ENCODE results near the gene APOL3. TPM values are rescaled to one million over a fixed set of nuclear protein-coding genes. Genes with fewer than 3 reads are reported as not detected.
"Not testable (repeated sequence)": the region's sequence is repeated elsewhere in the genome, so short reads cannot be mapped to it uniquely, and the experiment has no call there.

Gene APOL3
- total RNA-seq, 1 donor, result 13.8 TPM

- TF ChIP-seq CTCF (IDR thresholded peaks at IDR 0.05; ENCODE audit: extremely low read depth, low read depth, low read length), result no peak
- H3K4me1 ChIP-seq (ENCODE audit: insufficient read depth, low read length), result peaks cover 57% of the 10 kb centered on the region
- no peak for DNase-seq (ENCODE audit: insufficient read length, low spot score, missing footprints)
These were observed 6.8 kb downstream of the APOL3 start for GRCh38 chr22:36153501-36154422.

GRCh38 chr22:36152821-36153220, 7.7 kb downstream of the APOL3 start:
- not testable (repeated sequence) for H3K4me3 ChIP-seq (ENCODE audit: insufficient read depth, low read length); H3K27me3 ChIP-seq (ENCODE audit: insufficient read depth, low read length); H3K27ac ChIP-seq (ENCODE audit: low read depth, low read length); H3K79me2 ChIP-seq (ENCODE audit: insufficient read depth, low read length); H2AFZ ChIP-seq (ENCODE audit: low read length); H3K36me3 ChIP-seq (ENCODE audit: insufficient read depth, low read length); DNase-seq (ENCODE audit: insufficient read length, low spot score, missing footprints); H3K4me2 ChIP-seq (ENCODE audit: insufficient read depth, low read length); H3K9me3 ChIP-seq (ENCODE audit: low read depth, low read length); H4K20me1 ChIP-seq (ENCODE audit: insufficient read depth, low read length)
- H3K4me1 ChIP-seq (ENCODE audit: insufficient read depth, low read length), result peaks cover 57% of the 10 kb centered on the region

More at GRCh38 chr22:36153501-36154422, 6.8 kb downstream of the APOL3 start:
- H3K4me3 ChIP-seq (ENCODE audit: insufficient read depth, low read length), result no peak overlapping the region
- H4K20me1 ChIP-seq (ENCODE audit: insufficient read depth, low read length), result no peaks in the 10 kb centered on the region
- H3K27ac ChIP-seq (ENCODE audit: low read depth, low read length), result no peak overlapping the region
- H3K4me2 ChIP-seq (ENCODE audit: insufficient read depth, low read length), result no peak overlapping the region
- no peaks in the 10 kb centered on the region for H3K27me3 ChIP-seq (ENCODE audit: insufficient read depth, low read length)
- no peaks in the 10 kb centered on the region for H3K79me2 ChIP-seq (ENCODE audit: insufficient read depth, low read length)
- no peaks in the 10 kb centered on the region for H3K9me3 ChIP-seq (ENCODE audit: low read depth, low read length)
- H3K36me3 ChIP-seq (ENCODE audit: insufficient read depth, low read length), result no peaks in the 10 kb centered on the region
- no peak overlapping the region for H2AFZ ChIP-seq (ENCODE audit: low read length)

- no peak for DNase-seq (ENCODE audit: insufficient read length, low spot score, missing footprints)
- TF ChIP-seq CTCF (IDR thresholded peaks at IDR 0.05; ENCODE audit: extremely low read depth, low read depth, low read length), result no peak
- Histone ChIP-seq H3K36me3 (ENCODE audit: insufficient read depth, low read length) (no peaks in the 10 kb centered on the region), H3K4me1 (ENCODE audit: insufficient read depth, low read length) (peaks cover 52% of the 10 kb centered on the region), H3K9me3 (ENCODE audit: low read depth, low read length) (no peaks in the 10 kb centered on the region), H3K4me2 (ENCODE audit: insufficient read depth, low read length) (no peak overlapping the region), H3K4me3 (ENCODE audit: insufficient read depth, low read length) (no peak overlapping the region), H3K27ac (ENCODE audit: low read depth, low read length) (no peak overlapping the region), H4K20me1 (ENCODE audit: insufficient read depth, low read length) (no peaks in the 10 kb centered on the region), H3K79me2 (ENCODE audit: insufficient read depth, low read length) (no peaks in the 10 kb centered on the region), H3K27me3 (ENCODE audit: insufficient read depth, low read length) (no peaks in the 10 kb centered on the region), H2AFZ (ENCODE audit: low read length) (no peak overlapping the region)
These were observed 8.5 kb downstream of the APOL3 start for GRCh38 chr22:36152088-36152487.

GRCh38 chr22:36151006-36151595, 9.5 kb downstream of the APOL3 start:
- Histone ChIP-seq H3K4me2 (ENCODE audit: insufficient read depth, low read length) (peak overlapping the region; percentile 6), H3K9me3 (ENCODE audit: low read depth, low read length) (no peaks in the 10 kb centered on the region), H3K79me2 (ENCODE audit: insufficient read depth, low read length) (no peaks in the 10 kb centered on the region), H3K4me3 (ENCODE audit: insufficient read depth, low read length) (no peak overlapping the region), H4K20me1 (ENCODE audit: insufficient read depth, low read length) (no peaks in the 10 kb centered on the region), H3K4me1 (ENCODE audit: insufficient read depth, low read length) (peaks cover 42% of the 10 kb centered on the region), H2AFZ (ENCODE audit: low read length) (no peak overlapping the region), H3K27me3 (ENCODE audit: insufficient read depth, low read length) (no peaks in the 10 kb centered on the region), H3K36me3 (ENCODE audit: insufficient read depth, low read length) (no peaks in the 10 kb centered on the region), H3K27ac (ENCODE audit: low read depth, low read length) (no peak overlapping the region)
- no peak for TF ChIP-seq CTCF (IDR thresholded peaks at IDR 0.05; ENCODE audit: extremely low read depth, low read depth, low read length)
- peak; percentile 83 for DNase-seq (ENCODE audit: insufficient read length, low spot score, missing footprints)
